HepG2 (cell line): Measurements from ENCODE around the gene ZIM2. TPM values are rescaled to one million over a fixed set of nuclear protein-coding genes. Genes with fewer than 3 reads are reported as not detected.

ENCODE experiments used
- JUN ChIP-seq: sonication (generic); formaldehyde crosslinking; IDR thresholded peaks from 2 replicates; pipeline ENCODE4 v1.4.0; 2020; ENCODE audit warnings: mild to moderate bottlenecking, missing genetic modification reagents
- PAWR ChIP-seq: sonication (generic); formaldehyde crosslinking; IDR thresholded peaks from 2 replicates; pipeline ENCODE4 v1.4.0; 2020; ENCODE audit warnings: missing genetic modification reagents, mild to moderate bottlenecking, borderline replicate concordance
- PHB2 ChIP-seq: fragments of 450-650 bp; IDR thresholded peaks from 2 replicates; pipeline ENCODE4 v1.6.1; 2018; ENCODE audit not compliant: partially characterized antibody
- TBX2 ChIP-seq: sonication (generic); formaldehyde crosslinking; IDR thresholded peaks from 2 replicates; pipeline ENCODE4 v1.5.0; 2020; ENCODE audit warnings: missing genetic modification reagents, mild to moderate bottlenecking, borderline replicate concordance
- YEATS4 ChIP-seq: sonication (generic); formaldehyde crosslinking; IDR thresholded peaks from 2 replicates; pipeline ENCODE4 v1.4.0; 2020; ENCODE audit warnings: missing genetic modification reagents, borderline replicate concordance
- ZNF350 ChIP-seq: sonication (generic); formaldehyde crosslinking; IDR thresholded peaks from 2 replicates; pipeline ENCODE4 v1.4.0; 2020; ENCODE audit warnings: mild to moderate bottlenecking, low read depth, missing genetic modification reagents, borderline replicate concordance
- ZNF552 ChIP-seq: sonication (generic); formaldehyde crosslinking; IDR thresholded peaks from 2 replicates; pipeline ENCODE4 v1.9.0; 2022; ENCODE audit warnings: missing genetic modification reagents, mild to moderate bottlenecking, borderline replicate concordance
- ZSCAN12 ChIP-seq: sonication (generic); formaldehyde crosslinking; IDR thresholded peaks from 2 replicates; pipeline ENCODE4 v1.9.0; 2021; ENCODE audit warnings: mild to moderate bottlenecking, missing genetic modification reagents
- polyA plus RNA-seq, 8 experiments: library from polyadenylated mRNA; depleted of rRNA in 3 of 8; stranded (reverse) in 7 of 8; unstranded in 1 of 8; fragments of >200 nt; fragmentation: Illumina TruSeq in 4 of 8; extraction: Trizol in 4 of 8; gene quantifications; 2 replicates each; pipeline versions ENCODE4 v1.2.1 to v1.2.3, GENCODE V29; 2011 to 2016; ENCODE audit warnings: low read depth in 4 of 8, missing spikeins in 1 of 8, mixed read lengths in 1 of 8; ENCODE audit not compliant: insufficient read depth in 1 of 8
- total RNA-seq, 5 experiments: library from RNA; depleted of rRNA; stranded (reverse); fragments of >200 nt; fragmentation: Illumina TruSeq; extraction: Trizol; gene quantifications; 2 replicates each; pipeline ENCODE4 v1.2.3, GENCODE V29; 2016; ENCODE audit warnings: low read depth in 1 of 5
- TF ChIP-seq, protein P1 (sequence below): IDR thresholded peaks from 2 replicates; pipeline ENCODE4 v1.6.1; 2016; ENCODE audit warnings: missing compliant biosample characterization, missing genetic modification reagents, borderline replicate concordance
- TF ChIP-seq, protein P2 (sequence below): IDR thresholded peaks from 2 replicates; pipeline ENCODE4 v1.6.1; 2016; ENCODE audit warnings: control low read depth
- TF ChIP-seq, protein P3 (sequence below): sonication (generic); formaldehyde crosslinking; IDR thresholded peaks from 2 replicates; pipeline ENCODE4 v1.9.0; 2021; ENCODE audit warnings: mild to moderate bottlenecking, missing genetic modification reagents
- TF ChIP-seq, protein P4 (sequence below): sonication (generic); formaldehyde crosslinking; IDR thresholded peaks from 2 replicates; pipeline ENCODE4 v1.5.1; 2020; ENCODE audit warnings: mild to moderate bottlenecking, missing genetic modification reagents, moderate library complexity
- TF ChIP-seq, protein P5 (sequence below): sonication (generic); formaldehyde crosslinking; conservative IDR thresholded peaks from 2 replicates; pipeline ENCODE4 v1.4.0; 2020; ENCODE audit warnings: missing genetic modification reagents

ZIM2 gene
- total and polyA plus RNA-seq, 2 of the 13 experiments (the other 11 are each of a cell fraction or from before 2014, with no cell fraction given) = 7.2 to 10.3 TPM

DNA sequence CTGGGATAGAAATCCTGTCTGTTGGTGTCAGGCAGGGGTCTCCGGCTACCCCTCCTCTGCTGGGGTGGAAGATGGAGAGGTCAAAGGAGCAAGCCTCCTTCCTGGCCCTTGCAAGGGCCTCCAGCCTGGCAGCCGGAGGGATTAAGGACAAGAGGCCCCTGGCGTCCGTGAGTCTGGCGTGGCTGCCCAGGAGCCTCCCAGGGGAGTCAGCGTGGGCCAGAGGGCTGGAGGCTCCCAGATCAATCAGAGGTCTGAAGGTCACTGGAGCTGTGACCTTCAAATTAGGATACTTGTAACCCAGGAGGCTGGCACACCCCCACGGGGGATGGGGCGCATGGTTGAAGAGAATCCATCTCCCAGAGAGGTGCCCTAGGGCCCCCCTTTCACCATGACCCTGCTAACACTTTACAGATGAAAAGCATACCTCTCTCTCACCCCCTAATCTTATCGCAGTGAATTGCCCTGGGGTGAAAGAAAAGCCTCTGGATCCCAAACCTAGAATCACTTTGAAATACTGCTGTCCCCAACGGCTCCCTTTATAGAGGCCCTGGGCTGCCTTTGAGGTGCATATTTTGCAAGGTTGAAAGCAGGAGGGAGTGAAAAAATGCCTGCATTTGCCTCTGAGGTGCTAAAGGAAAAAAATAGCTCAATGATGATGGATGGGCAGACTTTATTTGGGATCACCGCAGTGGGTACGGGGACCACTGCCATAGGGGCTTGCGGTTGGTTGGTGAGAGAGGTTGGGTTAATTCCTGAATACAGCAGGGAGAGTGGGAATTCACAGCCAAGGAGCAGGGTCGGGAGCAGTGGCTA, 44.9 kb upstream of the ZIM2 start (continued):
- TF ChIP-seq, protein P1, sequence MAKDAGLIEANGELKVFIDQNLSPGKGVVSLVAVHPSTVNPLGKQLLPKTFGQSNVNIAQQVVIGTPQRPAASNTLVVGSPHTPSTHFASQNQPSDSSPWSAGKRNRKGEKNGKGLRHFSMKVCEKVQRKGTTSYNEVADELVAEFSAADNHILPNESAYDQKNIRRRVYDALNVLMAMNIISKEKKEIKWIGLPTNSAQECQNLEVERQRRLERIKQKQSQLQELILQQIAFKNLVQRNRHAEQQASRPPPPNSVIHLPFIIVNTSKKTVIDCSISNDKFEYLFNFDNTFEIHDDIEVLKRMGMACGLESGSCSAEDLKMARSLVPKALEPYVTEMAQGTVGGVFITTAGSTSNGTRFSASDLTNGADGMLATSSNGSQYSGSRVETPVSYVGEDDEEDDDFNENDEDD (CRISPR knock-in tag) = no peak
- TF ChIP-seq, protein P2, sequence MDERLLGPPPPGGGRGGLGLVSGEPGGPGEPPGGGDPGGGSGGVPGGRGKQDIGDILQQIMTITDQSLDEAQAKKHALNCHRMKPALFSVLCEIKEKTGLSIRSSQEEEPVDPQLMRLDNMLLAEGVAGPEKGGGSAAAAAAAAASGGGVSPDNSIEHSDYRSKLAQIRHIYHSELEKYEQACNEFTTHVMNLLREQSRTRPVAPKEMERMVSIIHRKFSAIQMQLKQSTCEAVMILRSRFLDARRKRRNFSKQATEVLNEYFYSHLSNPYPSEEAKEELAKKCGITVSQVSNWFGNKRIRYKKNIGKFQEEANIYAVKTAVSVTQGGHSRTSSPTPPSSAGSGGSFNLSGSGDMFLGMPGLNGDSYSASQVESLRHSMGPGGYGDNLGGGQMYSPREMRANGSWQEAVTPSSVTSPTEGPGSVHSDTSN (CRISPR knock-in tag) = no peak
- TF ChIP-seq PAWR (CRISPR knock-in tag) = no peak
- TF ChIP-seq, protein P3, sequence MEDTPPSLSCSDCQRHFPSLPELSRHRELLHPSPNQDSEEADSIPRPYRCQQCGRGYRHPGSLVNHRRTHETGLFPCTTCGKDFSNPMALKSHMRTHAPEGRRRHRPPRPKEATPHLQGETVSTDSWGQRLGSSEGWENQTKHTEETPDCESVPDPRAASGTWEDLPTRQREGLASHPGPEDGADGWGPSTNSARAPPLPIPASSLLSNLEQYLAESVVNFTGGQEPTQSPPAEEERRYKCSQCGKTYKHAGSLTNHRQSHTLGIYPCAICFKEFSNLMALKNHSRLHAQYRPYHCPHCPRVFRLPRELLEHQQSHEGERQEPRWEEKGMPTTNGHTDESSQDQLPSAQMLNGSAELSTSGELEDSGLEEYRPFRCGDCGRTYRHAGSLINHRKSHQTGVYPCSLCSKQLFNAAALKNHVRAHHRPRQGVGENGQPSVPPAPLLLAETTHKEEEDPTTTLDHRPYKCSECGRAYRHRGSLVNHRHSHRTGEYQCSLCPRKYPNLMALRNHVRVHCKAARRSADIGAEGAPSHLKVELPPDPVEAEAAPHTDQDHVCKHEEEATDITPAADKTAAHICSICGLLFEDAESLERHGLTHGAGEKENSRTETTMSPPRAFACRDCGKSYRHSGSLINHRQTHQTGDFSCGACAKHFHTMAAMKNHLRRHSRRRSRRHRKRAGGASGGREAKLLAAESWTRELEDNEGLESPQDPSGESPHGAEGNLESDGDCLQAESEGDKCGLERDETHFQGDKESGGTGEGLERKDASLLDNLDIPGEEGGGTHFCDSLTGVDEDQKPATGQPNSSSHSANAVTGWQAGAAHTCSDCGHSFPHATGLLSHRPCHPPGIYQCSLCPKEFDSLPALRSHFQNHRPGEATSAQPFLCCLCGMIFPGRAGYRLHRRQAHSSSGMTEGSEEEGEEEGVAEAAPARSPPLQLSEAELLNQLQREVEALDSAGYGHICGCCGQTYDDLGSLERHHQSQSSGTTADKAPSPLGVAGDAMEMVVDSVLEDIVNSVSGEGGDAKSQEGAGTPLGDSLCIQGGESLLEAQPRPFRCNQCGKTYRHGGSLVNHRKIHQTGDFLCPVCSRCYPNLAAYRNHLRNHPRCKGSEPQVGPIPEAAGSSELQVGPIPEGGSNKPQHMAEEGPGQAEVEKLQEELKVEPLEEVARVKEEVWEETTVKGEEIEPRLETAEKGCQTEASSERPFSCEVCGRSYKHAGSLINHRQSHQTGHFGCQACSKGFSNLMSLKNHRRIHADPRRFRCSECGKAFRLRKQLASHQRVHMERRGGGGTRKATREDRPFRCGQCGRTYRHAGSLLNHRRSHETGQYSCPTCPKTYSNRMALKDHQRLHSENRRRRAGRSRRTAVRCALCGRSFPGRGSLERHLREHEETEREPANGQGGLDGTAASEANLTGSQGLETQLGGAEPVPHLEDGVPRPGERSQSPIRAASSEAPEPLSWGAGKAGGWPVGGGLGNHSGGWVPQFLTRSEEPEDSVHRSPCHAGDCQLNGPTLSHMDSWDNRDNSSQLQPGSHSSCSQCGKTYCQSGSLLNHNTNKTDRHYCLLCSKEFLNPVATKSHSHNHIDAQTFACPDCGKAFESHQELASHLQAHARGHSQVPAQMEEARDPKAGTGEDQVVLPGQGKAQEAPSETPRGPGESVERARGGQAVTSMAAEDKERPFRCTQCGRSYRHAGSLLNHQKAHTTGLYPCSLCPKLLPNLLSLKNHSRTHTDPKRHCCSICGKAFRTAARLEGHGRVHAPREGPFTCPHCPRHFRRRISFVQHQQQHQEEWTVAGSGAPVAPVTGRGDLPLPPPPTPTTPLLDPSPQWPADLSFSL = no peak
- TF ChIP-seq ZNF552 (CRISPR knock-in tag) = no peak
- no peak for TF ChIP-seq YEATS4 (CRISPR knock-in tag)
- TF ChIP-seq TBX2 (CRISPR knock-in tag) = peak; percentile 81
- TF ChIP-seq, protein P4, sequence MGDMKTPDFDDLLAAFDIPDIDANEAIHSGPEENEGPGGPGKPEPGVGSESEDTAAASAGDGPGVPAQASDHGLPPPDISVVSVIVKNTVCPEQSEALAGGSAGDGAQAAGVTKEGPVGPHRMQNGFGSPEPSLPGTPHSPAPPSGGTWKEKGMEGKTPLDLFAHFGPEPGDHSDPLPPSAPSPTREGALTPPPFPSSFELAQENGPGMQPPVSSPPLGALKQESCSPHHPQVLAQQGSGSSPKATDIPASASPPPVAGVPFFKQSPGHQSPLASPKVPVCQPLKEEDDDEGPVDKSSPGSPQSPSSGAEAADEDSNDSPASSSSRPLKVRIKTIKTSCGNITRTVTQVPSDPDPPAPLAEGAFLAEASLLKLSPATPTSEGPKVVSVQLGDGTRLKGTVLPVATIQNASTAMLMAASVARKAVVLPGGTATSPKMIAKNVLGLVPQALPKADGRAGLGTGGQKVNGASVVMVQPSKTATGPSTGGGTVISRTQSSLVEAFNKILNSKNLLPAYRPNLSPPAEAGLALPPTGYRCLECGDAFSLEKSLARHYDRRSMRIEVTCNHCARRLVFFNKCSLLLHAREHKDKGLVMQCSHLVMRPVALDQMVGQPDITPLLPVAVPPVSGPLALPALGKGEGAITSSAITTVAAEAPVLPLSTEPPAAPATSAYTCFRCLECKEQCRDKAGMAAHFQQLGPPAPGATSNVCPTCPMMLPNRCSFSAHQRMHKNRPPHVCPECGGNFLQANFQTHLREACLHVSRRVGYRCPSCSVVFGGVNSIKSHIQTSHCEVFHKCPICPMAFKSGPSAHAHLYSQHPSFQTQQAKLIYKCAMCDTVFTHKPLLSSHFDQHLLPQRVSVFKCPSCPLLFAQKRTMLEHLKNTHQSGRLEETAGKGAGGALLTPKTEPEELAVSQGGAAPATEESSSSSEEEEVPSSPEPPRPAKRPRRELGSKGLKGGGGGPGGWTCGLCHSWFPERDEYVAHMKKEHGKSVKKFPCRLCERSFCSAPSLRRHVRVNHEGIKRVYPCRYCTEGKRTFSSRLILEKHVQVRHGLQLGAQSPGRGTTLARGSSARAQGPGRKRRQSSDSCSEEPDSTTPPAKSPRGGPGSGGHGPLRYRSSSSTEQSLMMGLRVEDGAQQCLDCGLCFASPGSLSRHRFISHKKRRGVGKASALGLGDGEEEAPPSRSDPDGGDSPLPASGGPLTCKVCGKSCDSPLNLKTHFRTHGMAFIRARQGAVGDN = peak; percentile 93
- TF ChIP-seq ZNF350 (CRISPR knock-in tag) = no peak
- no peak for TF ChIP-seq PHB2
- TF ChIP-seq ZSCAN12 (CRISPR knock-in tag) = no peak
- TF ChIP-seq, protein P5, sequence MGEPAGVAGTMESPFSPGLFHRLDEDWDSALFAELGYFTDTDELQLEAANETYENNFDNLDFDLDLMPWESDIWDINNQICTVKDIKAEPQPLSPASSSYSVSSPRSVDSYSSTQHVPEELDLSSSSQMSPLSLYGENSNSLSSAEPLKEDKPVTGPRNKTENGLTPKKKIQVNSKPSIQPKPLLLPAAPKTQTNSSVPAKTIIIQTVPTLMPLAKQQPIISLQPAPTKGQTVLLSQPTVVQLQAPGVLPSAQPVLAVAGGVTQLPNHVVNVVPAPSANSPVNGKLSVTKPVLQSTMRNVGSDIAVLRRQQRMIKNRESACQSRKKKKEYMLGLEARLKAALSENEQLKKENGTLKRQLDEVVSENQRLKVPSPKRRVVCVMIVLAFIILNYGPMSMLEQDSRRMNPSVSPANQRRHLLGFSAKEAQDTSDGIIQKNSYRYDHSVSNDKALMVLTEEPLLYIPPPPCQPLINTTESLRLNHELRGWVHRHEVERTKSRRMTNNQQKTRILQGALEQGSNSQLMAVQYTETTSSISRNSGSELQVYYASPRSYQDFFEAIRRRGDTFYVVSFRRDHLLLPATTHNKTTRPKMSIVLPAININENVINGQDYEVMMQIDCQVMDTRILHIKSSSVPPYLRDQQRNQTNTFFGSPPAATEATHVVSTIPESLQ (CRISPR knock-in tag) = no peak
- no peak for TF ChIP-seq JUN
